IMR-90 (cell line): ENCODE measurements around the gene MAP2. TPM values are rescaled to one million over a fixed set of nuclear protein-coding genes. Genes with fewer than 3 reads are reported as not detected.

ENCODE experiments used
- ATAC-seq: fragments of 200-7000 bp; cut with Tn5 transposase; 2 replicates; pipeline ENCODE4 v1.9.1; 2020; ENCODE audit warnings: low read depth, mild to moderate bottlenecking, moderate library complexity
- BruUV-seq: library from RNA; stranded (reverse); fragments of 400-500 nt; replicated peaks from 2 replicates; lab custom pipeline; 2021; lab: Mats Ljungman, UMichigan
- CTCF ChIA-PET: fragments of 300-600 bp; formaldehyde crosslinking; extraction: SDS; loops from one replicate; lab custom pipeline; 2021; ENCODE audit warnings: antibody characterized with exemption; lab: Yijun Ruan, JAX
- POLR2A ChIA-PET: fragments of 300-600 bp; sonication (Branson Sonifier 250); formaldehyde crosslinking; loops from one replicate; lab custom pipeline; 2022; ENCODE audit warnings: antibody characterized with exemption; ENCODE audit not compliant: unreplicated experiment; lab: Charles Lee
- DNase-seq: peaks from one replicate; pipeline ENCODE4 v3.0.0; 2013
- H2AFZ ChIP-seq: replicated peaks from 2 replicates; pipeline ENCODE3; 2013; ENCODE audit warnings: low read length, mild to moderate bottlenecking; ENCODE audit not compliant: poor library complexity
- H2AK5ac ChIP-seq: 2 replicates; pipeline ENCODE4 v1.6.1; 2013; ENCODE audit warnings: low read depth, low read length, inconsistent platforms
- H2AK9ac ChIP-seq: replicated peaks from 2 replicates; pipeline ENCODE3; 2013; ENCODE audit warnings: mild to moderate bottlenecking, low read depth, low read length, moderate library complexity; ENCODE audit not compliant: poor library complexity
- H2BK120ac ChIP-seq: 2 replicates; pipeline ENCODE4 v1.6.1; 2013; ENCODE audit warnings: low read depth, low read length, inconsistent platforms
- H2BK15ac ChIP-seq: 3 replicates; pipeline ENCODE4 v1.6.1; 2013; ENCODE audit warnings: low read depth, low read length, inconsistent platforms
- H2BK20ac ChIP-seq: 2 replicates; pipeline ENCODE4 v1.6.1; 2013; ENCODE audit warnings: low read depth, mild to moderate bottlenecking, inconsistent platforms, low read length, moderate library complexity
- H2BK5ac ChIP-seq: 2 replicates; pipeline ENCODE4 v1.6.1; 2013; ENCODE audit warnings: mild to moderate bottlenecking, low read depth, low read length, inconsistent platforms; ENCODE audit not compliant: poor library complexity, severe bottlenecking
- H3K14ac ChIP-seq: replicated peaks from 2 replicates; pipeline ENCODE4 v1.6.1; 2013; ENCODE audit warnings: low read depth, low read length, inconsistent platforms
- H3K18ac ChIP-seq: 2 replicates; pipeline ENCODE4 v1.6.1; 2013; ENCODE audit warnings: low read depth, low read length, control low read depth
- H3K23ac ChIP-seq: 2 replicates; pipeline ENCODE4 v1.6.1; 2013; ENCODE audit warnings: low read depth, low read length, inconsistent platforms
- H3K27ac ChIP-seq: 2 replicates; pipeline ENCODE4 v1.5.1; 2013; ENCODE audit warnings: mild to moderate bottlenecking, control low read depth, low read length; ENCODE audit not compliant: insufficient read depth
- H3K27me3 ChIP-seq: 2 replicates; pipeline ENCODE4 v1.6.1; 2013; ENCODE audit warnings: low read length; ENCODE audit not compliant: control insufficient read depth, insufficient read depth
- H3K36me3 ChIP-seq: 2 replicates; pipeline ENCODE4 v1.6.1; 2013; ENCODE audit warnings: low read length, mixed read lengths; ENCODE audit not compliant: control insufficient read depth, insufficient read depth
- H3K4ac ChIP-seq: 2 replicates; pipeline ENCODE4 v1.6.1; 2013; ENCODE audit warnings: low read depth, low read length, inconsistent platforms
- H3K4me1 ChIP-seq: 2 replicates; pipeline ENCODE4 v1.6.1; 2013; ENCODE audit warnings: low read length, mixed read lengths; ENCODE audit not compliant: control insufficient read depth, insufficient read depth
- H3K4me2 ChIP-seq: 2 replicates; pipeline ENCODE4 v1.6.1; 2013; ENCODE audit warnings: low read depth, mild to moderate bottlenecking, control low read depth, low read length, moderate library complexity
- H3K4me3 ChIP-seq: 2 replicates; pipeline ENCODE4 v1.5.1; 2013; ENCODE audit warnings: low read depth, mild to moderate bottlenecking, control low read depth, low read length, moderate library complexity; ENCODE audit not compliant: insufficient read depth
- H3K56ac ChIP-seq: 2 replicates; pipeline ENCODE4 v1.6.1; 2013; ENCODE audit warnings: low read length, inconsistent platforms; ENCODE audit not compliant: insufficient read depth; ENCODE audit errors: extremely low read depth
- H3K79me1 ChIP-seq, 2 experiments: 2 replicates each; pipeline ENCODE4 v1.6.1; 2013; ENCODE audit warnings: low read length in 2 of 2, inconsistent platforms in 1 of 2, low read depth in 1 of 2
- H3K9ac ChIP-seq: 2 replicates; pipeline ENCODE4 v1.6.1; 2013; ENCODE audit warnings: low read depth, low read length, control low read depth
- H3K9me1 ChIP-seq: 2 replicates; pipeline ENCODE4 v1.6.1; 2013; ENCODE audit warnings: low read length, inconsistent platforms; ENCODE audit not compliant: insufficient read depth
- H3K9me3 ChIP-seq: 2 replicates; pipeline ENCODE4 v1.6.1; 2013; ENCODE audit warnings: low read length; ENCODE audit not compliant: control insufficient read depth, insufficient read depth
- H4K20me1 ChIP-seq: 2 replicates; pipeline ENCODE4 v1.6.1; 2013; ENCODE audit warnings: low read length, inconsistent platforms; ENCODE audit not compliant: insufficient read depth
- H4K5ac ChIP-seq: 2 replicates; pipeline ENCODE4 v1.6.1; 2013; ENCODE audit warnings: mild to moderate bottlenecking, low read depth, low read length, control low read depth
- H4K8ac ChIP-seq, 2 experiments: 2 replicates each; pipeline ENCODE4 v1.6.1; 2013; ENCODE audit warnings: low read depth in 2 of 2, low read length in 2 of 2, control low read depth in 1 of 2, inconsistent platforms in 1 of 2
- H4K91ac ChIP-seq: 2 replicates; pipeline ENCODE4 v1.6.1; 2013; ENCODE audit warnings: low read depth, low read length, inconsistent platforms; ENCODE audit not compliant: insufficient read depth
- BHLHE40 ChIP-seq: fragments of 150-350 bp; IDR thresholded peaks from 2 replicates; pipeline ENCODE4 v1.6.1; 2016; ENCODE audit warnings: mild to moderate bottlenecking, low read depth, low read length
- CEBPB ChIP-seq: IDR thresholded peaks from 2 replicates; pipeline ENCODE4 v1.6.1; 2012; ENCODE audit warnings: low read depth, low read length, improper control_type of control experiment
- FOS ChIP-seq: fragments of 150-350 bp; IDR thresholded peaks from 2 replicates; pipeline ENCODE4 v1.6.1; 2016; ENCODE audit warnings: low read depth, low read length
- MAFK ChIP-seq: IDR thresholded peaks from 2 replicates; pipeline ENCODE4 v1.6.1; 2012; ENCODE audit warnings: low read depth, low read length, improper control_type of control experiment
- MAZ ChIP-seq: IDR thresholded peaks from 2 replicates; pipeline ENCODE4 v1.6.1; 2012; ENCODE audit warnings: low read depth, mild to moderate bottlenecking, low read length, improper control_type of control experiment, moderate library complexity, borderline replicate concordance
- MXI1 ChIP-seq: IDR thresholded peaks from 2 replicates; pipeline ENCODE4 v1.6.1; 2012; ENCODE audit warnings: low read depth, mild to moderate bottlenecking, low read length, moderate library complexity, borderline replicate concordance
- RAD21 ChIP-seq: IDR thresholded peaks from 2 replicates; pipeline ENCODE4 v1.6.1; 2012; ENCODE audit warnings: low read length, improper control_type of control experiment
- RCOR1 ChIP-seq: IDR thresholded peaks from 2 replicates; pipeline ENCODE4 v1.6.1; 2012; ENCODE audit warnings: mild to moderate bottlenecking, low read length, improper control_type of control experiment; ENCODE audit not compliant: insufficient replicate concordance
- RFX5 ChIP-seq: IDR thresholded peaks from 2 replicates; pipeline ENCODE4 v1.8.0; 2012; ENCODE audit warnings: low read depth, mild to moderate bottlenecking, low read length, moderate library complexity
- SMC3 ChIP-seq: fragments of 150-350 bp; IDR thresholded peaks from 2 replicates; pipeline ENCODE4 v1.6.1; 2016; ENCODE audit warnings: low read depth, mild to moderate bottlenecking, antibody characterized with exemption, low read length, moderate library complexity
- WGBS, 2 experiments: methylation state at CpG; one replicate each; pipeline versions ENCODE4 v1.1.5 to v1.1.7; 2013; ENCODE audit warnings: missing lambda C conversion rate in 2 of 2; ENCODE audit not compliant: insufficient read length in 1 of 2; ENCODE audit errors: extremely low coverage in 2 of 2; 5-methylcytosine and 5-hydroxymethylcytosine counted together
- dilution Hi-C: fragments of 300-500 bp; cut with HindIII; formaldehyde crosslinking; loops from one replicate; pipeline ENCODE4 v1.14.3; 2018; ENCODE audit warnings: low sequenced_read_pairs; ENCODE audit not compliant: unreplicated experiment
- in situ Hi-C: fragments of 300-500 bp; cut with MboI; formaldehyde crosslinking; loops from 3 replicates; pipeline ENCODE4 v1.14.3; 2019; ENCODE audit warnings: low sequenced_read_pairs, inconsistent platforms, mixed read lengths
- intact Hi-C: fragments of 100-400 bp; cut with micrococcal nuclease; formaldehyde crosslinking; loops from 2 replicates; pipeline ENCODE4 v1.10.0; 2022
- polyA plus RNA-seq, 3 experiments: library from polyadenylated mRNA; depleted of rRNA; stranded (reverse); fragments of >200 nt; gene quantifications; 2 replicates each; pipeline ENCODE4 v1.2.3, GENCODE V29; 2012; ENCODE audit warnings: low replicate concordance in 1 of 3
- total RNA-seq: library from RNA; depleted of rRNA; stranded (reverse); fragments of >200 nt; gene quantifications from 2 replicates; pipeline ENCODE4 v1.2.3, GENCODE V29; 2012
- TF ChIP-seq, protein P1 (sequence below): fragments of 150-350 bp; IDR thresholded peaks from 2 replicates; pipeline ENCODE4 v1.6.1; 2017; ENCODE audit warnings: mild to moderate bottlenecking, antibody characterized with exemption, low read length, low read depth
- TF ChIP-seq, protein P2 (sequence below): conservative IDR thresholded peaks from 2 replicates; pipeline ENCODE4 v1.5.1; 2012; ENCODE audit warnings: mild to moderate bottlenecking, low read depth, low read length, improper control_type of control experiment

MAP2 gene
- total and polyA plus RNA-seq, 2 of the 4 experiments (the other 2 are of a cell fraction) = 0.29 to 0.36 TPM

DNA sequence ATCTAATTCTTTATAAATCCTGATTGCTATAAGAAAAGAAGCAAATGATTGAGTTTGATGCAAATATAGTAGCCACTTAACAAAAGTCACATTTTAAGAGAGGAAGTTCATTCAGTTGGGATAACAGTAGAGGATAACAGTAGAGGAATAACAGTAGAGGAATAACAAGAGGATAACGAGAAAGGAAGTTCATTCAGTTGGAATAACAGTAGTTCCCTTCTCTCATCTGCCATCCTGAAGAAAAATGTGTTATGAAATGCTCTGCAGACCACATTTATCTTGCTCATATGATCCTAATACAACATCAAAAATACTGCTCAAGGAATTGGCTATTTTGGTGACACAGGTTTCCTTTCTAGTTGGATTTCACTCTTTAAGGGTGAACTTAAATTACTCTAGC, 242.4 kb downstream of the MAP2 start:
- in situ Hi-C loops (no loop called here), intact Hi-C loops (no loop called here), dilution Hi-C loops (no loop called here)
- Histone ChIP-seq H3K4ac (no peak overlapping the region), H2BK120ac (no peak overlapping the region), H3K4me3 (no peak overlapping the region), H4K8ac (no peak overlapping the region), H3K18ac (no peak overlapping the region), H3K9ac (no peak overlapping the region), H4K20me1 (no peaks in the 10 kb centered on the region), H3K27ac (no peak overlapping the region), H4K91ac (no peak overlapping the region), H2BK5ac (no peak overlapping the region), H3K56ac (no peak overlapping the region), H2AK9ac (no peak overlapping the region), H2AK5ac (no peak overlapping the region), H3K23ac (no peak overlapping the region), H3K36me3 (no peaks in the 10 kb centered on the region), H4K5ac (no peak overlapping the region), H2AFZ (no peak overlapping the region), H2BK15ac (no peak overlapping the region), H3K4me2 (no peak overlapping the region), H3K9me1 (no peaks in the 10 kb centered on the region), H3K4me1 (no peaks in the 10 kb centered on the region), H2BK20ac (no peak overlapping the region), H3K79me1 (no peaks in the 10 kb centered on the region), H3K9me3 (no peaks in the 10 kb centered on the region), H3K27me3 (no peaks in the 10 kb centered on the region), H3K14ac (no peak overlapping the region)
- BruUV-seq = no TSS peak
- DNase-seq = no peak
- no peak for ATAC-seq
- TF ChIP-seq, protein P1, sequence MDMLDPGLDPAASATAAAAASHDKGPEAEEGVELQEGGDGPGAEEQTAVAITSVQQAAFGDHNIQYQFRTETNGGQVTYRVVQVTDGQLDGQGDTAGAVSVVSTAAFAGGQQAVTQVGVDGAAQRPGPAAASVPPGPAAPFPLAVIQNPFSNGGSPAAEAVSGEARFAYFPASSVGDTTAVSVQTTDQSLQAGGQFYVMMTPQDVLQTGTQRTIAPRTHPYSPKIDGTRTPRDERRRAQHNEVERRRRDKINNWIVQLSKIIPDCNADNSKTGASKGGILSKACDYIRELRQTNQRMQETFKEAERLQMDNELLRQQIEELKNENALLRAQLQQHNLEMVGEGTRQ = no peak
- TF ChIP-seq FOS = no peak
- TF ChIP-seq MAFK = no peak
- no peak for TF ChIP-seq RAD21
- no peak for TF ChIP-seq MXI1
- no peak for TF ChIP-seq RFX5
- TF ChIP-seq, protein P2, sequence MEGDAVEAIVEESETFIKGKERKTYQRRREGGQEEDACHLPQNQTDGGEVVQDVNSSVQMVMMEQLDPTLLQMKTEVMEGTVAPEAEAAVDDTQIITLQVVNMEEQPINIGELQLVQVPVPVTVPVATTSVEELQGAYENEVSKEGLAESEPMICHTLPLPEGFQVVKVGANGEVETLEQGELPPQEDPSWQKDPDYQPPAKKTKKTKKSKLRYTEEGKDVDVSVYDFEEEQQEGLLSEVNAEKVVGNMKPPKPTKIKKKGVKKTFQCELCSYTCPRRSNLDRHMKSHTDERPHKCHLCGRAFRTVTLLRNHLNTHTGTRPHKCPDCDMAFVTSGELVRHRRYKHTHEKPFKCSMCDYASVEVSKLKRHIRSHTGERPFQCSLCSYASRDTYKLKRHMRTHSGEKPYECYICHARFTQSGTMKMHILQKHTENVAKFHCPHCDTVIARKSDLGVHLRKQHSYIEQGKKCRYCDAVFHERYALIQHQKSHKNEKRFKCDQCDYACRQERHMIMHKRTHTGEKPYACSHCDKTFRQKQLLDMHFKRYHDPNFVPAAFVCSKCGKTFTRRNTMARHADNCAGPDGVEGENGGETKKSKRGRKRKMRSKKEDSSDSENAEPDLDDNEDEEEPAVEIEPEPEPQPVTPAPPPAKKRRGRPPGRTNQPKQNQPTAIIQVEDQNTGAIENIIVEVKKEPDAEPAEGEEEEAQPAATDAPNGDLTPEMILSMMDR = no peak
- no peak for TF ChIP-seq BHLHE40
- TF ChIP-seq MAZ = no peak
- TF ChIP-seq CEBPB = no peak
- TF ChIP-seq SMC3 = no peak
- TF ChIP-seq RCOR1 = no peak
- ChIA-PET POLR2A (no interaction called here), CTCF (no interaction called here)
- WGBS, 2 experiments = no CpG with 5 or more reads among the region's 1 CpG
